ENCODE results near the gene AARS1. TPM values are rescaled to one million over a fixed set of nuclear protein-coding genes. Genes with fewer than 3 reads are reported as not detected.
"Not testable (repeated sequence)": the region's sequence is repeated elsewhere in the genome, so short reads cannot be mapped to it uniquely, and the experiment has no call there.

The AARS1 gene
- polyA plus RNA-seq, 1 donor from 2014 or later: 37.6 TPM

DNA sequence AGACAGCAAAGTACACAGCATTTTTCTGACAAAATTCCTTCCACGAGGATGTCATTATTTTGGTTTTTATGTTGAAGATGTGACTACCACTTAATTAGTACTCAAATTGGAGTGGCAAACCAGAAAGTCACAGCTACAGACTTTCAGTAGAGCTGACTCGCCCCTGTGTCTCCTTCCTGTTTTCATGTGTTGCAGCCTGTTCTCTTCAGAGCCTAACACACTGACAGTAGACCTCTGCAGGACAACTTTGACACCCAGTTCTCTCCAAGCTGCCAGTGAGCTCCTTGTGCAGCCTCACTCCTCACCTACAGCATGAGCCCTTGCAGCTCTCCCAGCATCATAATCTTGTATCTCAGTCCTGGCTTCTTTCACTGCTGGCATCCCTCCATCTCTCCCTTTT is 66.7 kb downstream of the AARS1 start:
- H3K36me3 Mint-ChIP-seq, H3K27me3 Mint-ChIP-seq, H3K27ac Mint-ChIP-seq, H3K4me1 Mint-ChIP-seq, H3K4me3 Mint-ChIP-seq, H3K9me3 Mint-ChIP-seq: not testable (repeated sequence)

DNA sequence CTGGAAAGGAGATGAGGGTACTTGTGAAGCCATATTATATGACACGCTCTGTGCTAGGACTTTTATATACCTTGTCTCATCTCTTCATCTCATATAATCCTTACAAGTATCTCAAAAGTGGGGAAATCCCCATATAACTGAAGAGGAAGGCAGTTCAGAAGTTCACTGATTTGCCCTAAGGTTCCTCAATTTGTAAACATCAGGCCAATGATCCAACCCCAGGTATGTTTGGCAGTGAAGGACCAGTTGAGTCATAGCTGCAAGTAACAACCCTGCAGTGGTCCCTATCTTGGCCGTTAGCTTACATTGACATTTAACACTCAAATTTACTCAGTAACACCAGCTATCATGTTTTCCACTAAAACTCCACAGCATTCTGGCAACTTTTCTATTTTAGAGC is 70.7 kb downstream of the AARS1 start:
- H3K27ac Mint-ChIP-seq, H3K36me3 Mint-ChIP-seq, H3K4me3 Mint-ChIP-seq, H3K4me1 Mint-ChIP-seq, H3K9me3 Mint-ChIP-seq, H3K27me3 Mint-ChIP-seq: not testable (repeated sequence)

DNA sequence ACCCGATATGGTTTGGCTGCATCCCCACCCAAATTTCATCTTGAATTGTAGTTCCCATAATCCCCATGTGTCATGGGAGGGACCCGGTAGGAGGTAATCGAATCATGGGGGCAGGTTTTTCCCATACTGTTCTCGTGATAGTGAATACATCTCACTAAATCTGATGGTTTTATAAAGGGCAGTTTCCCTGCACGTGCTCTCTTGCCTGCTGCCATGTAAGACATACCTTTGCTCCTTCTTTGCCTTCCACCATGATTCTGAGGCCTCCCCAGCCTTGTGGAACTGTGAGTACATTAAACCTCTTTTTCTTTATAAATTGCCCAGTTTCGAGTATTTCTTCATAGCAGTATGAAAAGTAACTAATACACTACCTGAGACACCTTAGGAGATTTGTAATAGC is 82.9 kb downstream of the AARS1 start:
- H3K4me3 Mint-ChIP-seq, H3K4me1 Mint-ChIP-seq, H3K27ac Mint-ChIP-seq, H3K9me3 Mint-ChIP-seq, H3K36me3 Mint-ChIP-seq, H3K27me3 Mint-ChIP-seq: not testable (repeated sequence)

DNA sequence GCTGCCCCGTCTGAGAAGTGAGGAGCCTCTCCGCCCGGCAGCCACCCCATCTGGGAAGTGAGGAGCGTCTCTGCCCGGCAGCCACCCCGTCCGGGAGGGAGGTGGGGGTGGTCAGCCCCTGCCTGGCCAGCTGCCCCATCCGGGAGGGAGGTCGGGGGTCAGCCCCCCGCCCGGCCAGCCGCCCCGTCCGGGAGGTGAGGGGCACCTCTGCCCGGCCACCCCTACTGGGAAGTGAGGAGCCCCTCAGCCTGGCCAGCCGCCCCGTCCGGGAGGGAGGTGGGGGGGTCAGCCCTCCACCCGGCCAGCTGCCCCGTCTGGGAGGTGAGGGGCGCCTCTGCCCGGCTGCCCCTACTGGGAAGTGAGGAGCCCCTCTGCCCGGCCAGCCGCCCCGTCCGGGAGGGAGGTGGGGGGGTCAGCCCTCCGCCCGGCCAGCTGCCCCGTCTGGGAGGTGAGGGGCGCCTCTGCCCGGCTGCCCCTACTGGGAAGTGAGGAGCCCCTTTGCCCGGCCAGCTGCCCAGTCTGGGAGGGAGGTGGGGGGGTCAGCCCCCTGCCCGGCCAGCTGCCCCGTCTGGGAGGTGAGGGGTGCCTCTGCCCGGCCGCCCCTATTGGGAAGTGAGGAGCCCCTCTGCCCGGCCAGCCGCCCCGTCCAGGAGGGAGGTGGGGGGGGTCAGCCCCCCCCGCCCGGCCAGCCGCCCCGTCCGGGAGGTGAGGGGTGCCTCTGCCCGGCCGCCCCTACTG is 84.5 kb downstream of the AARS1 start:
- H3K36me3 Mint-ChIP-seq: not testable (repeated sequence)

DNA sequence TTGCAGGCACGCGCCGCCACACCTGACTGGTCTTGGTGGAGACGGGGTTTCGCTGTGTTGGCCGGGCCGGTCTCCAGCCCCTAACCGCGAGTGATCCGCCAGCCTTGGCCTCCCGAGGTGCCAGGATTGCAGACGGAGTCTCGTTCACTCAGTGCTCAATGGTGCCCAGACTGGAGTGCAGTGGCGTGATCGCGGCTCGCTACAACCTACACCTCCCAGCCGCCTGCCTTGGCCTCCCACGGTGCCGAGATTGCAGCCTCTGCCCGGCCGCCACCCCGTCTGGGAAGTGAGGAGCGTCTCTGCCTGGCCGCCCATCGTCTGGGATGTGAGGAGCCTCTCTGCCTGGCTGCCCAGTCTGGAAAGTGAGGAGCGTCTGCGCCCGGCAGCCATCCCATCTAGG is 85.3 kb downstream of the AARS1 start:
- H3K36me3 Mint-ChIP-seq, H3K9me3 Mint-ChIP-seq, H3K27ac Mint-ChIP-seq, H3K4me1 Mint-ChIP-seq, H3K4me3 Mint-ChIP-seq, H3K27me3 Mint-ChIP-seq: not testable (repeated sequence)

More for the DNA sequence above, 84.5 kb downstream of the AARS1 start:
- not testable (repeated sequence) for H3K4me3 Mint-ChIP-seq, H3K9me3 Mint-ChIP-seq, H3K27ac Mint-ChIP-seq, H3K27me3 Mint-ChIP-seq, H3K4me1 Mint-ChIP-seq

DNA sequence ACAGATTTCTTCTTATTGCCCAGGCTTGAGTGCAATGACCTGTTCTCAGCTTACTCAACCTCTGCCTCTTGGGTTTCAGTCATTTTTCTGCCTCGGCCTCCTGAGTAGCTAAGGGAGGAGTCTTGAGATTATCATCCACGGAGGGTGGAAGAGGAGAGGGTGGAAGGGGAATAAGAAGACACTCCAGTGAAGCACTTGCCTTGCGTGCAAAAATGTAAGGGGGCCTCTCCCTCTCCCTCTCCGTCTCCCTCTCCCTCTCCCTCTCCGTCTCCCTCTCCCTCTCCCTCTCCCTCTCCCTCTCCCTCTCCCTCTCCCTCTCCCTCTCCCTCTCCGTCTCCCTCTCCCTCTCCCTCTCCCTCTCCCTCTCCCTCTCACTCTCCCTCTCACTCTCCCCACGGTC is 85.8 kb downstream of the AARS1 start:
- not testable (repeated sequence) for H3K27ac Mint-ChIP-seq, H3K9me3 Mint-ChIP-seq

More for the DNA sequence above, 85.8 kb downstream of the AARS1 start:
- not testable (repeated sequence) for H3K36me3 Mint-ChIP-seq, H3K4me3 Mint-ChIP-seq, H3K4me1 Mint-ChIP-seq, H3K27me3 Mint-ChIP-seq

Other genes with a start within 250 kb of the AARS1 start
- 9.5 TPM for gene PDPR, start 175.2 kb downstream of the AARS1 start, polyA plus RNA-seq
- gene CLEC18C, start 115.7 kb downstream of the AARS1 start, polyA plus RNA-seq: not detected
- gene EXOSC6, start 37.6 kb downstream of the AARS1 start, polyA plus RNA-seq: 4.8 TPM
- gene DDX19B, start 9.7 kb upstream of the AARS1 start, polyA plus RNA-seq: 53.8 TPM
- 38.2 TPM for gene DDX19A, start 57.4 kb upstream of the AARS1 start, polyA plus RNA-seq
- 9.7 TPM for gene ST3GAL2, start 149.6 kb upstream of the AARS1 start, polyA plus RNA-seq
- gene FCSK, start 165.1 kb upstream of the AARS1 start, polyA plus RNA-seq: 4.6 TPM
- 36.9 TPM for gene COG4, start 234.0 kb upstream of the AARS1 start, polyA plus RNA-seq
- 122 TPM for gene SF3B3, start 234.3 kb upstream of the AARS1 start, polyA plus RNA-seq